ENCODE data around the gene RELB. TPM values are rescaled to one million over a fixed set of nuclear protein-coding genes. Genes with fewer than 3 reads are reported as not detected.
A peak's percentile ranks its signal among the peaks of the same experiment; 100 is the strongest.

Gene RELB
- total and polyA plus RNA-seq, 7 experiments from 2014 or later: 13.4 to 87.3 (median 33.0) TPM

- Histone ChIP-seq H3K4me1 (ENCODE audit: control insufficient read depth in 2 of 2, insufficient read depth in 2 of 2, low read length in 2 of 2) (no peaks in the 10 kb centered on the region), H3K4me3 (ENCODE audit: low read length) (no peak overlapping the region), H3K36me3 (ENCODE audit: control insufficient read depth in 2 of 3, insufficient read depth in 3 of 3, low read length in 3 of 3) (peaks cover 0 to 41% (median 0%) of the 10 kb centered on the region in 3 experiments), H3K27ac (ENCODE audit: low read depth, low read length) (no peak overlapping the region), H3K27me3 (ENCODE audit: control insufficient read depth in 2 of 2, insufficient read depth in 2 of 2, low read length in 2 of 2) (no peaks in the 10 kb centered on the region), H3K9me3 (ENCODE audit: control insufficient read depth in 2 of 3, low read length in 3 of 3) (no peaks in the 10 kb centered on the region)
- DNase-seq: no peak
- ChIA-PET CTCF (no interaction called here), POLR2A (no interaction called here)
- ATAC-seq: no peak
- Mint-ChIP-seq H3K36me3 (peaks cover 0 to 16% (median 4%) of the 10 kb centered on the region in 5 donors), H3K9me3 (peaks cover 0 to 2% (median 0%) of the 10 kb centered on the region in 11 donors), H3K27ac (peak overlapping the region in 3 of 9 donors; percentile 29 to 73 (median 34)), H3K4me3 (peak overlapping the region in 1 of 10 donors; percentile 1), H3K4me1 (peaks cover 0 to 8% (median 0%) of the 10 kb centered on the region in 7 donors), H3K27me3 (no peaks in the 10 kb centered on the region)
- intact Hi-C loops (cut with micrococcal nuclease): no loop called here
These were observed 9.0 kb downstream of the RELB start for GRCh38 chr19:45010306-45010705.

- CTCF ChIA-PET: no interaction called here
- Mint-ChIP-seq H3K4me1 (peaks cover 0 to 9% (median 0%) of the 10 kb centered on the region in 7 donors), H3K27ac (no peak overlapping the region), H3K4me3 (no peak overlapping the region), H3K9me3 (peaks cover 0 to 2% (median 0%) of the 10 kb centered on the region in 11 donors), H3K36me3 (peaks cover 0 to 13% (median 0%) of the 10 kb centered on the region in 5 donors), H3K27me3 (no peaks in the 10 kb centered on the region)
- Histone ChIP-seq H3K9me3 (ENCODE audit: control insufficient read depth in 2 of 3, low read length in 3 of 3) (no peaks in the 10 kb centered on the region), H3K27me3 (ENCODE audit: control insufficient read depth in 2 of 2, insufficient read depth in 2 of 2, low read length in 2 of 2) (no peaks in the 10 kb centered on the region), H3K4me3 (ENCODE audit: low read length) (no peak overlapping the region), H3K4me1 (ENCODE audit: control insufficient read depth in 2 of 2, insufficient read depth in 2 of 2, low read length in 2 of 2) (peaks cover 0 to 7% of the 10 kb centered on the region in 2 donors), H3K36me3 (ENCODE audit: control insufficient read depth in 2 of 3, insufficient read depth in 3 of 3, low read length in 3 of 3) (peaks cover 0 to 39% (median 0%) of the 10 kb centered on the region in 3 experiments), H3K27ac (ENCODE audit: low read depth, low read length) (no peak overlapping the region)
- intact Hi-C loops (cut with micrococcal nuclease): no loop called here
- no peak for ATAC-seq
- DNase-seq: no peak
- POLR2A ChIA-PET: no interaction called here
These were observed 10.7 kb downstream of the RELB start for GRCh38 chr19:45011959-45012358.

- peak overlapping the region; percentile 4 for H3K4me3 ChIP-seq (ENCODE audit: low read length)
These were observed 15.4 kb downstream of the RELB start for GRCh38 chr19:45016388-45017314.

GRCh38 chr19:45019187-45019586 lies 17.9 kb downstream of the RELB start:
- Histone ChIP-seq H3K4me3 (ENCODE audit: low read length) (no peak overlapping the region), H3K27me3 (ENCODE audit: control insufficient read depth in 2 of 2, insufficient read depth in 2 of 2, low read length in 2 of 2) (no peaks in the 10 kb centered on the region), H3K4me1 (ENCODE audit: control insufficient read depth in 2 of 2, insufficient read depth in 2 of 2, low read length in 2 of 2) (peaks cover 0 to 11% of the 10 kb centered on the region in 2 donors), H3K36me3 (ENCODE audit: control insufficient read depth in 2 of 3, insufficient read depth in 3 of 3, low read length in 3 of 3) (peaks cover 0 to 17% (median 0%) of the 10 kb centered on the region in 3 experiments), H3K9me3 (ENCODE audit: control insufficient read depth in 2 of 3, low read length in 3 of 3) (no peaks in the 10 kb centered on the region), H3K27ac (ENCODE audit: low read depth, low read length) (no peak overlapping the region)
- ATAC-seq (no peak), DNase-seq (no peak)
- H3K4me3 Mint-ChIP-seq: no peak overlapping the region
- intact Hi-C loops (cut with micrococcal nuclease): loop anchor here in 1 of 2 donors (5.0 kb wide), 1 partner anchor 158 kb away; the partner anchor contains the start of genes BLOC1S3 and TRAPPC6A
- peaks cover 0 to 9% (median 0%) of the 10 kb centered on the region in 7 donors for H3K4me1 Mint-ChIP-seq
- ChIA-PET CTCF (interaction anchor here (0.6 to 1.3 kb wide), 3 partner anchors 67 to 348 kb away, joined by 3 to 9 read pairs (median 3); no protein-coding TSS in a partner anchor), POLR2A (interaction anchor here (0.6 kb wide), 1 partner anchor 24 kb away, joined by 4 read pairs; no protein-coding TSS in a partner anchor)
- no peaks in the 10 kb centered on the region for H3K9me3 Mint-ChIP-seq
- H3K27me3 Mint-ChIP-seq: no peaks in the 10 kb centered on the region
- peaks cover 4 to 14% (median 4%) of the 10 kb centered on the region in 5 donors for H3K36me3 Mint-ChIP-seq
- H3K27ac Mint-ChIP-seq: peak overlapping the region in 1 of 9 donors; percentile 60

More at GRCh38 chr19:45016388-45017314, 15.4 kb downstream of the RELB start:
- H3K36me3 ChIP-seq (ENCODE audit: control insufficient read depth in 2 of 3, insufficient read depth in 3 of 3, low read length in 3 of 3): peaks cover 0 to 19% (median 0%) of the 10 kb centered on the region in 3 experiments
- ATAC-seq (peak; percentile 81), DNase-seq (peak; percentile 28 to 75 (median 61))
- no peaks in the 10 kb centered on the region for H3K9me3 ChIP-seq (ENCODE audit: control insufficient read depth in 2 of 3, low read length in 3 of 3)
- ChIA-PET POLR2A (no interaction called here), CTCF (no interaction called here)
- H3K27ac Mint-ChIP-seq: peak overlapping the region; percentile 23 to 89 (median 54)
- no peaks in the 10 kb centered on the region for H3K27me3 Mint-ChIP-seq
- H3K36me3 Mint-ChIP-seq: peaks cover 4 to 15% (median 4%) of the 10 kb centered on the region in 5 donors
- H3K4me1 ChIP-seq (ENCODE audit: control insufficient read depth in 2 of 2, insufficient read depth in 2 of 2, low read length in 2 of 2): peaks cover 0 to 11% of the 10 kb centered on the region in 2 donors
- intact Hi-C loops (cut with micrococcal nuclease): loop anchor here (1.0 to 5.0 kb wide), 5 partner anchors 30 to 232 kb away; partner anchors contain the start of genes BLOC1S3 (in 1 of the 2) and TRAPPC6A (in 1 of the 2)
- H3K27ac ChIP-seq (ENCODE audit: low read depth, low read length): peak overlapping the region; percentile 40
- peaks cover 0 to 9% (median 0%) of the 10 kb centered on the region in 7 donors for H3K4me1 Mint-ChIP-seq
- no peaks in the 10 kb centered on the region for H3K9me3 Mint-ChIP-seq
- peak overlapping the region in 1 of 10 donors; percentile 25 for H3K4me3 Mint-ChIP-seq
- no peaks in the 10 kb centered on the region for H3K27me3 ChIP-seq (ENCODE audit: control insufficient read depth in 2 of 2, insufficient read depth in 2 of 2, low read length in 2 of 2)

- H3K4me3 Mint-ChIP-seq: no peak overlapping the region
These were observed 18.8 kb downstream of the RELB start for GRCh38 chr19:45020071-45020470.

GRCh38 chr19:45021971-45022370 lies 20.7 kb downstream of the RELB start:
- H3K27ac Mint-ChIP-seq: peak overlapping the region in 2 of 9 donors; percentile 25 to 45
- Histone ChIP-seq H3K4me1 (ENCODE audit: control insufficient read depth in 2 of 2, insufficient read depth in 2 of 2, low read length in 2 of 2) (peaks cover 0 to 4% of the 10 kb centered on the region in 2 donors), H3K27me3 (ENCODE audit: control insufficient read depth in 2 of 2, insufficient read depth in 2 of 2, low read length in 2 of 2) (no peaks in the 10 kb centered on the region), H3K4me3 (ENCODE audit: low read length) (no peak overlapping the region), H3K36me3 (ENCODE audit: control insufficient read depth in 2 of 3, insufficient read depth in 3 of 3, low read length in 3 of 3) (peaks cover 0 to 21% (median 0%) of the 10 kb centered on the region in 3 experiments), H3K9me3 (ENCODE audit: control insufficient read depth in 2 of 3, low read length in 3 of 3) (no peaks in the 10 kb centered on the region), H3K27ac (ENCODE audit: low read depth, low read length) (no peak overlapping the region)
- ATAC-seq (peak; percentile 19), DNase-seq (no peak)
- H3K9me3 Mint-ChIP-seq: no peaks in the 10 kb centered on the region
- ChIA-PET CTCF (no interaction called here), POLR2A (no interaction called here)
- no peaks in the 10 kb centered on the region for H3K27me3 Mint-ChIP-seq
- intact Hi-C loops (cut with micrococcal nuclease): no loop called here
- peaks cover 0 to 2% (median 0%) of the 10 kb centered on the region in 7 donors for H3K4me1 Mint-ChIP-seq
- no peak overlapping the region for H3K4me3 Mint-ChIP-seq
- peaks cover 4 to 16% (median 8%) of the 10 kb centered on the region in 5 donors for H3K36me3 Mint-ChIP-seq

More at GRCh38 chr19:45020071-45020470, 18.8 kb downstream of the RELB start:
- H3K36me3 Mint-ChIP-seq: peaks cover 4 to 16% (median 4%) of the 10 kb centered on the region in 5 donors
- H3K27me3 Mint-ChIP-seq: no peaks in the 10 kb centered on the region
- ATAC-seq: no peak
- Histone ChIP-seq H3K27me3 (ENCODE audit: control insufficient read depth in 2 of 2, insufficient read depth in 2 of 2, low read length in 2 of 2) (no peaks in the 10 kb centered on the region), H3K4me3 (ENCODE audit: low read length) (no peak overlapping the region), H3K9me3 (ENCODE audit: control insufficient read depth in 2 of 3, low read length in 3 of 3) (no peaks in the 10 kb centered on the region), H3K4me1 (ENCODE audit: control insufficient read depth in 2 of 2, insufficient read depth in 2 of 2, low read length in 2 of 2) (peaks cover 0 to 11% of the 10 kb centered on the region in 2 donors), H3K36me3 (ENCODE audit: control insufficient read depth in 2 of 3, insufficient read depth in 3 of 3, low read length in 3 of 3) (peaks cover 0 to 15% (median 0%) of the 10 kb centered on the region in 3 experiments), H3K27ac (ENCODE audit: low read depth, low read length) (no peak overlapping the region)
- no peak for DNase-seq
- intact Hi-C loops (cut with micrococcal nuclease): no loop called here
- no peak overlapping the region for H3K27ac Mint-ChIP-seq
- H3K4me1 Mint-ChIP-seq: peaks cover 0 to 9% (median 0%) of the 10 kb centered on the region in 7 donors
- ChIA-PET POLR2A (no interaction called here), CTCF (interaction anchor here (0.6 to 1.3 kb wide), 2 partner anchors 21 to 167 kb away, joined by 3 read pairs; no protein-coding TSS in a partner anchor)
- no peaks in the 10 kb centered on the region for H3K9me3 Mint-ChIP-seq
